PC-9 (cell line): Measurements from ENCODE around the gene SLC8A1. TPM values are rescaled to one million over a fixed set of nuclear protein-coding genes. Genes with fewer than 3 reads are reported as not detected.

Experiments
- BruUV-seq: library from RNA; stranded (reverse); fragments of 400-500 nt; replicated peaks from 2 replicates; lab custom pipeline; 2021; lab: Mats Ljungman, UMichigan
- CTCF ChIA-PET: fragments of 300-600 bp; sonication (Branson Sonifier 250); formaldehyde crosslinking; loops from one replicate; lab custom pipeline; 2022; ENCODE audit warnings: antibody characterized with exemption; lab: Charles Lee
- POLR2A ChIA-PET: fragments of 300-600 bp; sonication (Branson Sonifier 250); formaldehyde crosslinking; loops from one replicate; lab custom pipeline; 2022; ENCODE audit warnings: antibody characterized with exemption; ENCODE audit not compliant: unreplicated experiment; lab: Charles Lee
- DNase-seq, 2 experiments: peaks; one replicate each; pipeline versions ENCODE4 v3.0.0 to v3.0.0-alpha.2; 2015 to 2022; ENCODE audit warnings: mixed read lengths in 1 of 2
- H2AFZ ChIP-seq: fragments of 200-600 bp; sonication (generic); 2 replicates; pipeline ENCODE4 v1.8.1; 2017; ENCODE audit warnings: antibody characterized with exemption
- H3F3A ChIP-seq: fragments of 200-600 bp; sonication (generic); 2 replicates; pipeline ENCODE4 v1.8.1; 2017; ENCODE audit warnings: antibody characterized with exemption, mild to moderate bottlenecking, low read depth; ENCODE audit not compliant: insufficient read depth
- H3K27ac ChIP-seq: fragments of 200-600 bp; sonication (generic); 2 replicates; pipeline ENCODE4 v1.6.1; 2016; ENCODE audit warnings: mixed run types
- H3K27me3 ChIP-seq: fragments of 200-600 bp; sonication (generic); 2 replicates; pipeline ENCODE4 v1.6.1; 2016; ENCODE audit warnings: low read depth, mixed run types; ENCODE audit not compliant: insufficient read depth
- H3K36me3 ChIP-seq: fragments of 200-600 bp; sonication (generic); 2 replicates; pipeline ENCODE4 v1.6.1; 2016; ENCODE audit warnings: low read depth, mixed run types
- H3K4me1 ChIP-seq: fragments of 200-600 bp; sonication (generic); replicated peaks from 2 replicates; pipeline ENCODE4 v1.6.1; 2016; ENCODE audit warnings: mixed run types; ENCODE audit not compliant: insufficient read depth
- H3K4me2 ChIP-seq: fragments of 200-600 bp; sonication (generic); 2 replicates; pipeline ENCODE4 v1.6.1; 2017; ENCODE audit warnings: mixed run types
- H3K4me3 ChIP-seq: fragments of 200-600 bp; sonication (generic); 2 replicates; pipeline ENCODE4 v1.6.1; 2016; ENCODE audit warnings: mixed run types
- H3K79me2 ChIP-seq: fragments of 200-600 bp; sonication (generic); 2 replicates; pipeline ENCODE4 v1.6.1; 2017; ENCODE audit warnings: low read depth, mixed run types
- H3K9me2 ChIP-seq: fragments of 200-600 bp; sonication (generic); 2 replicates; pipeline ENCODE4 v1.8.1; 2017; ENCODE audit warnings: mild to moderate bottlenecking; ENCODE audit not compliant: insufficient read depth
- H3K9me3 ChIP-seq: fragments of 200-600 bp; sonication (generic); 2 replicates; pipeline ENCODE4 v1.8.1; 2016; ENCODE audit warnings: low read depth; ENCODE audit not compliant: insufficient read depth
- H4K20me1 ChIP-seq: fragments of 200-600 bp; sonication (generic); 2 replicates; pipeline ENCODE4 v1.8.1; 2017; ENCODE audit not compliant: insufficient read depth
- CTCF ChIP-seq: fragments of 200-600 bp; sonication (generic); conservative IDR thresholded peaks from 2 replicates; pipeline ENCODE4 v1.6.1; 2017; ENCODE audit warnings: mixed run types, antibody characterized with exemption, mild to moderate bottlenecking, moderate library complexity
- EZH2 ChIP-seq: fragments of 200-600 bp; sonication (generic); IDR thresholded peaks from 2 replicates; pipeline ENCODE4 v1.8.0; 2017; ENCODE audit warnings: antibody characterized with exemption, low read depth
- intact Hi-C: fragments of 100-400 bp; cut with micrococcal nuclease; formaldehyde crosslinking; loops from one replicate; pipeline ENCODE4 v1.10.0; 2022; ENCODE audit not compliant: unreplicated experiment
- total RNA-seq: library from RNA; stranded (reverse); gene quantifications from 2 replicates; pipeline ENCODE4 v1.2.3, GENCODE V29; 2021

The SLC8A1 gene
- total RNA-seq, 1 experiment from 2014 or later = 13.5 TPM

GRCh38 chr2:40483549-40484243 lies 31.8 kb upstream of the SLC8A1 start:
- ChIA-PET CTCF (no interaction called here), POLR2A (no interaction called here)
- no peaks in the 10 kb centered on the region; the same call in 1 of the 2 replicates for H3K9me3 ChIP-seq
- H3K79me2 ChIP-seq = no peaks in the 10 kb centered on the region
- H3K4me3 ChIP-seq = no peak overlapping the region
- no peaks in the 10 kb centered on the region for H4K20me1 ChIP-seq
- no TSS peak for BruUV-seq
- H3K4me2 ChIP-seq = no peak overlapping the region
- H3F3A ChIP-seq = no peaks in the 10 kb centered on the region
- no peak overlapping the region for H2AFZ ChIP-seq
- H3K27ac ChIP-seq = no peak overlapping the region
- intact Hi-C loops = no loop called here
- H3K4me1 ChIP-seq = no peaks in the 10 kb centered on the region
- H3K36me3 ChIP-seq = no peaks in the 10 kb centered on the region
- DNase-seq = no peak
- H3K27me3 ChIP-seq = no peaks in the 10 kb centered on the region
- TF ChIP-seq EZH2 (no peak), CTCF (no peak)
- H3K9me2 ChIP-seq = no peaks in the 10 kb centered on the region; the same call in 1 of the 2 replicates

- no TSS peak for BruUV-seq
- Histone ChIP-seq H2AFZ (no peak overlapping the region), H3K4me1 (no peaks in the 10 kb centered on the region), H3K4me3 (no peak overlapping the region), H3K9me3 (no peaks in the 10 kb centered on the region; the same call in 1 of the 2 replicates), H3K4me2 (no peak overlapping the region), H3K27me3 (no peaks in the 10 kb centered on the region), H3F3A (no peaks in the 10 kb centered on the region), H3K27ac (no peak overlapping the region), H4K20me1 (no peaks in the 10 kb centered on the region), H3K79me2 (no peaks in the 10 kb centered on the region), H3K36me3 (no peaks in the 10 kb centered on the region), H3K9me2 (no peaks in the 10 kb centered on the region; the same call in 1 of the 2 replicates)
- DNase-seq = no peak
- ChIA-PET CTCF (no interaction called here), POLR2A (no interaction called here)
- intact Hi-C loops = no loop called here
- TF ChIP-seq CTCF = no peak
Measured at GRCh38 chr2:40480596-40480995, 28.7 kb upstream of the SLC8A1 start.

- H3K27me3 ChIP-seq = no peaks in the 10 kb centered on the region
- H3K4me1 ChIP-seq = no peaks in the 10 kb centered on the region
- ChIA-PET CTCF (no interaction called here), POLR2A (no interaction called here)
- TF ChIP-seq EZH2 = no peak
- no peak for TF ChIP-seq CTCF
- no peaks in the 10 kb centered on the region for H3K79me2 ChIP-seq
- H3K4me3 ChIP-seq = no peak overlapping the region
- H4K20me1 ChIP-seq = no peaks in the 10 kb centered on the region
- H3F3A ChIP-seq = no peaks in the 10 kb centered on the region
- H3K9me2 ChIP-seq = no peaks in the 10 kb centered on the region; the same call in 1 of the 2 replicates
- no peak for DNase-seq
- H3K4me2 ChIP-seq = no peak overlapping the region
- no TSS peak for BruUV-seq
- H3K9me3 ChIP-seq = no peaks in the 10 kb centered on the region; the same call in 1 of the 2 replicates
- no peak overlapping the region for H2AFZ ChIP-seq
- intact Hi-C loops = no loop called here
- no peaks in the 10 kb centered on the region for H3K36me3 ChIP-seq
- H3K27ac ChIP-seq = no peak overlapping the region
Measured at GRCh38 chr2:40480073-40480472, 28.2 kb upstream of the SLC8A1 start.
